NT2/D1 (cell line): Measurements from ENCODE around the gene DEFB110.
A peak's percentile ranks its signal among the peaks of the same experiment; 100 is the strongest.

Experiments
- DNase-seq: peaks from one replicate; pipeline ENCODE4 v3.0.0-alpha.2; 2011; ENCODE audit warnings: low read depth, low spot score
- H3K27me3 ChIP-seq: 2 replicates; pipeline ENCODE4 v1.6.0; 2011; ENCODE audit warnings: mild to moderate bottlenecking; ENCODE audit not compliant: insufficient read length, insufficient read depth
- H3K36me3 ChIP-seq: 2 replicates; pipeline ENCODE4 v1.6.1; 2011; ENCODE audit warnings: mild to moderate bottlenecking, low read length, mixed read lengths; ENCODE audit not compliant: insufficient read depth, insufficient read length
- H3K4me1 ChIP-seq: 2 replicates; pipeline ENCODE4 v1.5.1; 2011; ENCODE audit not compliant: insufficient read depth, insufficient read length
- H3K4me3 ChIP-seq: 2 replicates; pipeline ENCODE4 v1.5.1; 2011; ENCODE audit warnings: low read depth; ENCODE audit not compliant: insufficient read length
- H3K9ac ChIP-seq: 2 replicates; pipeline ENCODE4 v1.6.0; 2011; ENCODE audit warnings: low read depth; ENCODE audit not compliant: insufficient read length
- H3K9me3 ChIP-seq: 2 replicates; pipeline ENCODE4 v1.5.1; 2011; ENCODE audit warnings: mild to moderate bottlenecking, low read length; ENCODE audit not compliant: insufficient read depth
- SUZ12 ChIP-seq: IDR thresholded peaks from 2 replicates; pipeline ENCODE4 v1.6.1; 2011; ENCODE audit not compliant: insufficient read length, insufficient read depth; ENCODE audit errors: extremely low read depth
- YY1 ChIP-seq: IDR thresholded peaks from 2 replicates; pipeline ENCODE4 v1.6.1; 2011; ENCODE audit not compliant: insufficient read length, insufficient read depth
- ZNF274 ChIP-seq: IDR thresholded peaks from 2 replicates; pipeline ENCODE4 v1.6.1; 2011; ENCODE audit warnings: mild to moderate bottlenecking, low read depth, low read length

Gene DEFB110

DNA sequence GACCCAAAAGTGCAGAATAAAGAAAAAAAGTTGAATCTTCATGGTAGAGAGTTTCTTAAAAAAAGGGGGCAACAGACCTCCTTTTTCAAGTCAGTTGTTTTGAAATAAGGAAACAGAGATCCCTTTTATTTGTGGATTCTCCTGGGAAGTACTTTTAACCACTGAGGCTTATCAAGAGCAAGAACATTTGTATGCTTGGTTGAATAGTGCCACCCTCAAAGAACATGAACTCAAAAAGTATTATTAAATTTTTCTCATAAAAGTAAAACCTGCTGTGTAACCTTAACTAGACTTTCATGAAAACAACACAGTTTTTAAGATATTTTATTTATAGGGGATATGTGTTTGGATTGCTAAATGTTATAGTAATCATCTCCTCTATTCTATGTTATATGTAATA lies at the start of gene DEFB110:
Gene DEFB110, minus strand, starts transcription at position 101 of the 400 bp plus-strand sequence. Its CDS starts 59 bp downstream, at position 42.
- DNase-seq, result no peak

GRCh38 chr6:50070101-50070500 lies 48.3 kb upstream of the DEFB110 start:
- no peaks in the 10 kb centered on the region for H3K4me1 ChIP-seq
- no peaks in the 10 kb centered on the region for H3K27me3 ChIP-seq
- H3K9me3 ChIP-seq, result no peaks in the 10 kb centered on the region
- H3K9ac ChIP-seq, result no peak overlapping the region
- no peak for DNase-seq
- no peaks in the 10 kb centered on the region for H3K36me3 ChIP-seq
- H3K4me3 ChIP-seq, result no peak overlapping the region
- TF ChIP-seq YY1 (no peak), SUZ12 (no peak), ZNF274 (no peak)

More for the DNA sequence above, at the start of gene DEFB110:
- TF ChIP-seq YY1 (no peak), SUZ12 (no peak), ZNF274 (no peak)
- Histone ChIP-seq H3K9ac (no peak within 1 kb of the TSS), H3K4me3 (no peak within 1 kb of the TSS), H3K27me3 (no peaks in the 10 kb centered on the region), H3K9me3 (no peaks in the 10 kb centered on the region), H3K4me1 (no peaks in the 10 kb centered on the region), H3K36me3 (no peaks in the 10 kb centered on the region)

- H3K4me1 ChIP-seq, result no peaks in the 10 kb centered on the region
- H3K9me3 ChIP-seq, result no peaks in the 10 kb centered on the region
- H3K27me3 ChIP-seq, result no peaks in the 10 kb centered on the region
- peak; percentile 2 for DNase-seq
- H3K36me3 ChIP-seq, result no peaks in the 10 kb centered on the region
- H3K9ac ChIP-seq, result no peak overlapping the region
- TF ChIP-seq ZNF274, result no peak
- no peak for TF ChIP-seq YY1
- no peak for TF ChIP-seq SUZ12
- no peak overlapping the region for H3K4me3 ChIP-seq
These were observed 40.3 kb upstream of the DEFB110 start for GRCh38 chr6:50062051-50062450.

- no peak overlapping the region for H3K4me3 ChIP-seq
- H3K9me3 ChIP-seq, result no peaks in the 10 kb centered on the region
- H3K36me3 ChIP-seq, result no peaks in the 10 kb centered on the region
- H3K27me3 ChIP-seq, result no peaks in the 10 kb centered on the region
- no peaks in the 10 kb centered on the region for H3K4me1 ChIP-seq
- no peak overlapping the region for H3K9ac ChIP-seq
- no peak for DNase-seq
- TF ChIP-seq YY1 (no peak), SUZ12 (no peak), ZNF274 (no peak)
These were observed 34.4 kb upstream of the DEFB110 start for GRCh38 chr6:50056242-50056641.

- no peak for DNase-seq
These were observed 28.0 kb upstream of the DEFB110 start, which contains the start of gene DEFB112 for GRCh38 chr6:50049829-50050228. Gene DEFB112, minus strand, starts transcription at chr6:50049929. Its CDS starts 60 bp downstream, at chr6:50049869.

GRCh38 chr6:50047026-50047425 lies 25.2 kb upstream of the DEFB110 start:
- H3K27me3 ChIP-seq, result no peaks in the 10 kb centered on the region
- no peak overlapping the region for H3K4me3 ChIP-seq
- no peak for DNase-seq
- no peak overlapping the region for H3K9ac ChIP-seq
- TF ChIP-seq SUZ12, result no peak
- no peak for TF ChIP-seq ZNF274
- no peak for TF ChIP-seq YY1
- H3K9me3 ChIP-seq, result no peaks in the 10 kb centered on the region
- no peaks in the 10 kb centered on the region for H3K4me1 ChIP-seq
- no peaks in the 10 kb centered on the region for H3K36me3 ChIP-seq

More at GRCh38 chr6:50049829-50050228, 28.0 kb upstream of the DEFB110 start, which contains the start of gene DEFB112:
- H3K4me1 ChIP-seq, result no peaks in the 10 kb centered on the region
- H3K9ac ChIP-seq, result no peak within 1 kb of the TSS
- TF ChIP-seq ZNF274 (no peak), SUZ12 (no peak), YY1 (no peak)
- H3K4me3 ChIP-seq, result no peak within 1 kb of the TSS
- H3K9me3 ChIP-seq, result no peaks in the 10 kb centered on the region
- H3K27me3 ChIP-seq, result no peaks in the 10 kb centered on the region
- H3K36me3 ChIP-seq, result no peaks in the 10 kb centered on the region

- DNase-seq, result peak; percentile 9
- no peaks in the 10 kb centered on the region for H3K27me3 ChIP-seq
- TF ChIP-seq YY1 (no peak), ZNF274 (no peak), SUZ12 (no peak)
- H3K4me3 ChIP-seq, result no peak overlapping the region
- no peaks in the 10 kb centered on the region for H3K36me3 ChIP-seq
- no peaks in the 10 kb centered on the region for H3K9me3 ChIP-seq
- no peak overlapping the region for H3K9ac ChIP-seq
- no peaks in the 10 kb centered on the region for H3K4me1 ChIP-seq
These were observed 9.2 kb upstream of the DEFB110 start for GRCh38 chr6:50030777-50031562.
